ENCODE results near the gene GPALPP1. TPM values are rescaled to one million over a fixed set of nuclear protein-coding genes. Genes with fewer than 3 reads are reported as not detected.

The GPALPP1 gene
- total RNA-seq (2022; extraction: Qiagen RNA extraction) = 8.5 to 14.0 TPM (median 10.0 TPM) in 5 replicates

GRCh38 chr13:44989071-44989889, at the start of gene GPALPP1, which contains the start of gene NUFIP1:
Gene GPALPP1, plus strand, starts transcription at chr13:44989538. Its CDS starts 117 bp downstream, at chr13:44989655.
Gene NUFIP1, minus strand, starts transcription at chr13:44989471. Its CDS starts 35 bp downstream, at chr13:44989436.

Other genes with a start within 250 kb of the GPALPP1 start
- 5.5 to 7.8 TPM (median 6.0 TPM) in 5 replicates for gene NUFIP1, start 67 bp upstream of the GPALPP1 start, total RNA-seq (2022; extraction: Qiagen RNA extraction)
- 18.7 to 26.9 TPM (median 19.3 TPM) in 5 replicates for gene GTF2F2, start 131.0 kb downstream of the GPALPP1 start, total RNA-seq (2022; extraction: Qiagen RNA extraction)
- not detected in 5 replicates for gene KCTD4, start 211.5 kb downstream of the GPALPP1 start, total RNA-seq (2022; extraction: Qiagen RNA extraction)

All from A549 treated with CORT108297 at 1 μM for 4 hours (cell line).